GM23248 (cell line): Measurements from ENCODE around the gene GPER1. TPM values are rescaled to one million over a fixed set of nuclear protein-coding genes. Genes with fewer than 3 reads are reported as not detected.

Experiments used
- DNase-seq: peaks from one replicate; pipeline ENCODE4 v3.0.0-alpha.2; 2015
- H2AFZ ChIP-seq: fragments of 200-600 bp; sonication (generic); 2 replicates; pipeline ENCODE4 v1.6.1; 2016; ENCODE audit warnings: antibody characterized with exemption
- H3F3A ChIP-seq: fragments of 200-600 bp; sonication (generic); 2 replicates; pipeline ENCODE4 v1.6.1; 2016; ENCODE audit warnings: mild to moderate bottlenecking, antibody characterized with exemption, mixed run types; ENCODE audit not compliant: insufficient read depth
- H3K27ac ChIP-seq: fragments of 200-600 bp; sonication (generic); 2 replicates; pipeline ENCODE4 v1.5.1; 2016; ENCODE audit warnings: mild to moderate bottlenecking
- H3K27me3 ChIP-seq: fragments of 200-600 bp; sonication (generic); replicated peaks from 2 replicates; pipeline ENCODE4 v1.6.1; 2016; ENCODE audit warnings: mild to moderate bottlenecking; ENCODE audit not compliant: insufficient read depth
- H3K36me3 ChIP-seq: fragments of 200-600 bp; sonication (generic); 2 replicates; pipeline ENCODE4 v1.6.1; 2016; ENCODE audit warnings: low read depth, mild to moderate bottlenecking
- H3K4me1 ChIP-seq: fragments of 200-600 bp; sonication (generic); 2 replicates; pipeline ENCODE4 v1.6.1; 2016; ENCODE audit warnings: mild to moderate bottlenecking; ENCODE audit not compliant: insufficient read depth
- H3K4me2 ChIP-seq: fragments of 200-600 bp; sonication (generic); one replicate; pipeline ENCODE4 v1.6.1; 2016; ENCODE audit warnings: mild to moderate bottlenecking; ENCODE audit not compliant: unreplicated experiment
- H3K4me3 ChIP-seq: fragments of 200-600 bp; sonication (generic); 2 replicates; pipeline ENCODE4 v1.5.1; 2016; ENCODE audit warnings: mild to moderate bottlenecking
- H3K79me2 ChIP-seq: fragments of 200-600 bp; sonication (generic); 2 replicates; pipeline ENCODE4 v1.6.1; 2016; ENCODE audit warnings: mild to moderate bottlenecking; ENCODE audit not compliant: insufficient read depth
- H3K9ac ChIP-seq: fragments of 200-600 bp; sonication (generic); 2 replicates; pipeline ENCODE4 v1.6.1; 2016; ENCODE audit warnings: mild to moderate bottlenecking
- H3K9me2 ChIP-seq: fragments of 200-600 bp; sonication (generic); 2 replicates; pipeline ENCODE4 v1.6.1; 2016; ENCODE audit warnings: mixed run types, mild to moderate bottlenecking, moderate library complexity; ENCODE audit not compliant: insufficient read depth
- H3K9me3 ChIP-seq: fragments of 200-600 bp; sonication (generic); one replicate; pipeline ENCODE4 v1.6.1; 2017; ENCODE audit warnings: low read depth
- H4K20me1 ChIP-seq: fragments of 200-600 bp; sonication (generic); 2 replicates; pipeline ENCODE4 v1.6.0; 2016; ENCODE audit not compliant: insufficient read depth
- EZH2 ChIP-seq: fragments of 200-600 bp; sonication (generic); IDR thresholded peaks from 2 replicates; pipeline ENCODE4 v1.6.1; 2018; ENCODE audit warnings: antibody characterized with exemption, mild to moderate bottlenecking; ENCODE audit not compliant: insufficient read depth, poor library complexity, severe bottlenecking
- EZH2phosphoT487 ChIP-seq: fragments of 200-600 bp; sonication (generic); IDR thresholded peaks from 2 replicates; pipeline ENCODE4 v1.6.1; 2018; ENCODE audit warnings: antibody characterized with exemption, moderate library complexity, mild to moderate bottlenecking, low read depth; ENCODE audit not compliant: insufficient read depth
- WGBS, 2 experiments: methylation state at CpG; one replicate each; pipeline ENCODE4 v1.1.6; 2015 to 2017; ENCODE audit warnings: low lambda C conversion rate in 2 of 2, low coverage in 1 of 2; ENCODE audit errors: missing lambda C conversion rate in 2 of 2; 5-methylcytosine and 5-hydroxymethylcytosine counted together
- in situ Hi-C: fragments of 300-500 bp; cut with MboI; formaldehyde crosslinking; loops from 2 replicates; pipeline ENCODE4 v1.15.0; 2020
- polyA plus RNA-seq: library from polyadenylated mRNA; unstranded; fragments of >200 nt; fragmentation: Nextera tagmentation; extraction: Ambion mirVana; gene quantifications from 2 replicates; pipeline ENCODE4 v1.2.1, GENCODE V29; 2016
- total RNA-seq: library from RNA; depleted of rRNA; stranded (reverse); fragments of >200 nt; shearing (Covaris generic); gene quantifications from 2 replicates; pipeline ENCODE4 v1.2.3, GENCODE V29; 2014

Gene GPER1
- total and polyA plus RNA-seq, 2 experiments from 2014 or later: 5.6 to 6.7 TPM

- peaks cover 3% of the 10 kb centered on the region; the same call in 1 of the 2 replicates for H3K4me1 ChIP-seq
- no peaks in the 10 kb centered on the region for H3K36me3 ChIP-seq
- DNase-seq: peak; percentile 70
- no peak for TF ChIP-seq EZH2phosphoT487
- no peak for TF ChIP-seq EZH2
- H3K27ac ChIP-seq: peak overlapping the region; percentile 37
- no peak overlapping the region for H3K4me2 ChIP-seq
- peak overlapping the region; percentile 45; the same call in 1 of the 2 replicates for H3K9ac ChIP-seq
- H3K27me3 ChIP-seq: no peaks in the 10 kb centered on the region
- peak overlapping the region; percentile 10 for H3K4me3 ChIP-seq
- no peaks in the 10 kb centered on the region for H3K9me3 ChIP-seq
- H3K9me2 ChIP-seq: no peaks in the 10 kb centered on the region
- H2AFZ ChIP-seq: peak overlapping the region; percentile 56
- no peaks in the 10 kb centered on the region for H4K20me1 ChIP-seq
- H3K79me2 ChIP-seq: 0 out of 2 replicates have a peak, but pooled peaks cover 15% of the 10 kb centered on the region
- WGBS, 2 experiments: 55 to 61% methylated on average over 23 of the region's 23 CpGs
- in situ Hi-C loops: no loop called here
- H3F3A ChIP-seq: no peaks in the 10 kb centered on the region
These were observed 37.1 kb downstream of the GPER1 start for GRCh38 chr7:1124816-1125602.

DNA sequence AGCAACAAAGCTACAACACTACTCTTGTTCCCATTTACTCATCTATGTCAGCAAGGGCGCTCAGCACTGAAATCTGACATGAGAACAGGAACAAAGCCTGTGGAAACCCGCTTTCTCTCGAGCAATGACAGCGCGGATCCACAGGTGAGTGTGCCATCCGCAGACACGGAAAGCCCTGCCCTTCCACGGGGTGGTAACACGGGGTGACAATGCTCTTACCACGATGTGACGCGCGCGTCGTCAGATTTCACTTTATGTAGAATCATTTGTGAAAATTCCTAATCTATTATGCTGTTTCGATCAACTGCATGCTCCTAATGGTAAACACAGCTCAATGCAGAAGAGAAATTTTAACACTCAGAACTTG lies 37.7 kb downstream of the GPER1 start:
- Histone ChIP-seq H3K4me2 (no peak overlapping the region), H3F3A (no peaks in the 10 kb centered on the region), H3K36me3 (no peaks in the 10 kb centered on the region), H3K9me2 (no peaks in the 10 kb centered on the region), H4K20me1 (no peaks in the 10 kb centered on the region), H3K27ac (no peak overlapping the region), H3K27me3 (no peaks in the 10 kb centered on the region), H2AFZ (peak overlapping the region; percentile 56; the same call in 1 of the 2 replicates), H3K79me2 (0 out of 2 replicates have a peak, but pooled peaks cover 10% of the 10 kb centered on the region), H3K9ac (no peak overlapping the region), H3K4me1 (peaks cover 3% of the 10 kb centered on the region; the same call in 1 of the 2 replicates), H3K4me3 (no peak overlapping the region), H3K9me3 (no peaks in the 10 kb centered on the region)
- WGBS, 2 experiments: 98 to 99% methylated on average over 16 of the region's 16 CpGs
- TF ChIP-seq EZH2phosphoT487 (no peak), EZH2 (no peak)
- DNase-seq: no peak
- in situ Hi-C loops: no loop called here

- in situ Hi-C loops: no loop called here
- H3K9ac ChIP-seq: no peak overlapping the region
- no peak overlapping the region for H3K4me3 ChIP-seq
- no peaks in the 10 kb centered on the region for H3K9me3 ChIP-seq
- no peaks in the 10 kb centered on the region for H3K9me2 ChIP-seq
- H4K20me1 ChIP-seq: no peaks in the 10 kb centered on the region
- no peak overlapping the region for H3K4me2 ChIP-seq
- DNase-seq: no peak
- no peak overlapping the region for H3K27ac ChIP-seq
- H2AFZ ChIP-seq: no peak overlapping the region
- H3F3A ChIP-seq: no peaks in the 10 kb centered on the region
- H3K36me3 ChIP-seq: no peaks in the 10 kb centered on the region
- no peaks in the 10 kb centered on the region for H3K27me3 ChIP-seq
- no peak for TF ChIP-seq EZH2phosphoT487
- no peak for TF ChIP-seq EZH2
- H3K4me1 ChIP-seq: peaks cover 3% of the 10 kb centered on the region; the same call in 1 of the 2 replicates
- WGBS, 2 experiments: 97 to 99% methylated on average over 7 of the region's 7 CpGs
- H3K79me2 ChIP-seq: 0 out of 2 replicates have a peak, but pooled peaks cover 7% of the 10 kb centered on the region
These were observed 39.1 kb downstream of the GPER1 start for GRCh38 chr7:1127001-1127400.

GRCh38 chr7:1129431-1129830 lies 41.5 kb downstream of the GPER1 start:
- H3K36me3 ChIP-seq: no peaks in the 10 kb centered on the region
- no peaks in the 10 kb centered on the region for H3K9me2 ChIP-seq
- WGBS, 2 experiments: 98% methylated on average over 9 to 13 of the region's 13 CpGs
- no peaks in the 10 kb centered on the region for H4K20me1 ChIP-seq
- H3K79me2 ChIP-seq: 0 out of 2 replicates have a peak, but pooled peaks cover 5% of the 10 kb centered on the region
- no peak overlapping the region for H3K4me3 ChIP-seq
- H2AFZ ChIP-seq: no peak overlapping the region
- peaks cover 3% of the 10 kb centered on the region; the same call in 1 of the 2 replicates for H3K4me1 ChIP-seq
- no peak overlapping the region for H3K4me2 ChIP-seq
- in situ Hi-C loops: no loop called here
- H3K27me3 ChIP-seq: no peaks in the 10 kb centered on the region
- TF ChIP-seq EZH2 (no peak), EZH2phosphoT487 (no peak)
- H3F3A ChIP-seq: no peaks in the 10 kb centered on the region
- no peak overlapping the region for H3K27ac ChIP-seq
- no peak overlapping the region for H3K9ac ChIP-seq
- no peak for DNase-seq
- no peaks in the 10 kb centered on the region for H3K9me3 ChIP-seq
